Testis (tissue), 3 donors: Measurements from ENCODE around the gene XPC. TPM values are rescaled to one million over a fixed set of nuclear protein-coding genes. Genes with fewer than 3 reads are reported as not detected.

Source experiments
- DNase-seq: peaks from one replicate; pipeline ENCODE4 v3.0.0-alpha.2; 2019
- H3K27ac ChIP-seq, 2 donors: fragments of 200-600 bp; sonication (generic); one replicate each; pipeline ENCODE4 v1.5.1; 2019
- H3K27me3 ChIP-seq: fragments of 200-600 bp; sonication (generic); one replicate; pipeline ENCODE4 v1.5.1; 2019
- H3K36me3 ChIP-seq: fragments of 200-600 bp; sonication (generic); one replicate; pipeline ENCODE4 v1.5.1; 2017; ENCODE audit warnings: low read depth; ENCODE audit errors: missing control alignments
- H3K4me1 ChIP-seq: fragments of 200-600 bp; sonication (generic); one replicate; pipeline ENCODE4 v1.5.1; 2019
- H3K4me3 ChIP-seq, 2 donors: fragments of 200-600 bp; sonication (generic); one replicate each; pipeline ENCODE4 v1.5.1; 2017 to 2019
- H3K9me3 ChIP-seq: fragments of 200-600 bp; sonication (generic); one replicate; pipeline ENCODE4 v1.5.1; 2017
- CTCF ChIP-seq, 3 experiments: fragments of 450-650 bp in 2 of 3; fragments of 200-600 bp in 1 of 3; sonication (generic) in 1 of 3; IDR thresholded peaks; one replicate each; pipeline ENCODE4 v1.5.1; 2016 to 2019; ENCODE audit warnings: antibody characterized with exemption in 3 of 3, mild to moderate bottlenecking in 2 of 3, moderate library complexity in 1 of 3
- POLR2A ChIP-seq: fragments of 450-650 bp; IDR thresholded peaks from one replicate; pipeline ENCODE4 v1.6.1; 2017; ENCODE audit warnings: antibody characterized with exemption, mild to moderate bottlenecking, moderate library complexity
- WGBS, 2 donors: methylation state at CpG; one replicate each; pipeline ENCODE4 v1.1.5; 2018; 5-methylcytosine and 5-hydroxymethylcytosine counted together
- intact Hi-C: fragments of 100-400 bp; cut with DNase I; formaldehyde crosslinking; loops from one replicate; pipeline ENCODE4 v1.15.1; 2023; ENCODE audit warnings: low total_unique reads
- polyA plus RNA-seq: library from polyadenylated mRNA; stranded (reverse); fragments of 350-450 nt; fragmentation: Illumina TruSeq; extraction: RNeasy Lipid Tissue Mini Kit (QIAGEN cat#74804); gene quantifications from one replicate; pipeline ENCODE4 v1.2.3, GENCODE V29; 2014; ENCODE audit warnings: low read depth, low replicate concordance; ENCODE audit not compliant: insufficient read depth
- total RNA-seq, 2 donors: library from RNA; depleted of rRNA; stranded (reverse); fragments of >200 nt; gene quantifications; one replicate each; pipeline ENCODE4 v1.2.3, GENCODE V29; 2016

XPC gene
- total and polyA plus RNA-seq, 3 donors from 2014 or later = 25.1 to 54.1 (median 48.7) TPM

- no peak for DNase-seq
- Histone ChIP-seq H3K27me3 (no peaks in the 10 kb centered on the region), H3K4me3 (no peak overlapping the region), H3K9me3 (no peaks in the 10 kb centered on the region), H3K27ac (no peak overlapping the region), H3K4me1 (no peaks in the 10 kb centered on the region), H3K36me3 (no peaks in the 10 kb centered on the region)
- 66 to 73% methylated on average over 2 of the region's 2 CpGs for WGBS, 2 donors
- TF ChIP-seq CTCF (IDR thresholded peaks at IDR 0.05) (no peak), POLR2A (no peak)
- intact Hi-C loops = no loop called here
Observed at GRCh38 chr3:14170531-14171159, 7.8 kb downstream of the XPC start.

GRCh38 chr3:14169871-14170270 is 8.5 kb downstream of the XPC start:
- intact Hi-C loops = no loop called here
- Histone ChIP-seq H3K4me1 (no peaks in the 10 kb centered on the region), H3K9me3 (no peaks in the 10 kb centered on the region), H3K27ac (no peak overlapping the region), H3K4me3 (no peak overlapping the region), H3K27me3 (no peaks in the 10 kb centered on the region), H3K36me3 (no peaks in the 10 kb centered on the region)
- DNase-seq = no peak
- TF ChIP-seq POLR2A (no peak), CTCF (IDR thresholded peaks at IDR 0.05) (no peak)

GRCh38 chr3:14169435-14169834 is 9.0 kb downstream of the XPC start:
- H3K27ac ChIP-seq = no peak overlapping the region
- H3K4me3 ChIP-seq = no peak overlapping the region
- no peak for DNase-seq
- no peaks in the 10 kb centered on the region for H3K27me3 ChIP-seq
- no peaks in the 10 kb centered on the region for H3K36me3 ChIP-seq
- H3K9me3 ChIP-seq = no peaks in the 10 kb centered on the region
- no peaks in the 10 kb centered on the region for H3K4me1 ChIP-seq
- TF ChIP-seq POLR2A (no peak), CTCF (IDR thresholded peaks at IDR 0.05) (no peak)
- intact Hi-C loops = no loop called here
- WGBS, 2 donors = 85 to 87% methylated on average over 2 of the region's 2 CpGs

GRCh38 chr3:14166877-14167603 is 11.4 kb downstream of the XPC start:
- Histone ChIP-seq H3K4me3 (no peak overlapping the region), H3K4me1 (no peaks in the 10 kb centered on the region), H3K36me3 (no peaks in the 10 kb centered on the region), H3K27ac (no peak overlapping the region), H3K9me3 (no peaks in the 10 kb centered on the region), H3K27me3 (no peaks in the 10 kb centered on the region)
- DNase-seq = no peak
- intact Hi-C loops = no loop called here
- WGBS, 2 donors = 91 to 93% methylated on average over 9 of the region's 9 CpGs
- no peak for TF ChIP-seq POLR2A

GRCh38 chr3:14162178-14162577 is 16.2 kb downstream of the XPC start:
- Histone ChIP-seq H3K9me3 (no peaks in the 10 kb centered on the region), H3K4me3 (no peak overlapping the region), H3K36me3 (no peaks in the 10 kb centered on the region), H3K27me3 (no peaks in the 10 kb centered on the region), H3K4me1 (no peaks in the 10 kb centered on the region), H3K27ac (no peak overlapping the region)
- 95 to 96% methylated on average over 2 of the region's 2 CpGs for WGBS, 2 donors
- no peak for TF ChIP-seq CTCF (IDR thresholded peaks at IDR 0.05)
- no peak for TF ChIP-seq POLR2A
- intact Hi-C loops = no loop called here
- DNase-seq = no peak
